SK-MEL-5 (cell line): ENCODE results near the gene MED29. TPM values are rescaled to one million over a fixed set of nuclear protein-coding genes. Genes with fewer than 3 reads are reported as not detected.

Experiments used
- DNase-seq: peaks from one replicate; pipeline ENCODE4 v3.0.0-alpha.2; 2016; ENCODE audit warnings: low read depth, low spot score
- in situ Hi-C: cut with HindIII; loops from 2 replicates; pipeline ENCODE4 v1.10.0; 2016; ENCODE audit warnings: low sequenced_read_pairs, high pct_unique_total_duplicates, low pct_unique_long_range_greater_than_20kb
- total RNA-seq: library from RNA; depleted of rRNA; stranded (reverse); fragments of >200 nt; shearing (Covaris generic); gene quantifications from 2 replicates; pipeline ENCODE4 v1.2.3, GENCODE V29; 2014

The MED29 gene
- total RNA-seq, 1 experiment from 2014 or later = 23.2 TPM

DNA sequence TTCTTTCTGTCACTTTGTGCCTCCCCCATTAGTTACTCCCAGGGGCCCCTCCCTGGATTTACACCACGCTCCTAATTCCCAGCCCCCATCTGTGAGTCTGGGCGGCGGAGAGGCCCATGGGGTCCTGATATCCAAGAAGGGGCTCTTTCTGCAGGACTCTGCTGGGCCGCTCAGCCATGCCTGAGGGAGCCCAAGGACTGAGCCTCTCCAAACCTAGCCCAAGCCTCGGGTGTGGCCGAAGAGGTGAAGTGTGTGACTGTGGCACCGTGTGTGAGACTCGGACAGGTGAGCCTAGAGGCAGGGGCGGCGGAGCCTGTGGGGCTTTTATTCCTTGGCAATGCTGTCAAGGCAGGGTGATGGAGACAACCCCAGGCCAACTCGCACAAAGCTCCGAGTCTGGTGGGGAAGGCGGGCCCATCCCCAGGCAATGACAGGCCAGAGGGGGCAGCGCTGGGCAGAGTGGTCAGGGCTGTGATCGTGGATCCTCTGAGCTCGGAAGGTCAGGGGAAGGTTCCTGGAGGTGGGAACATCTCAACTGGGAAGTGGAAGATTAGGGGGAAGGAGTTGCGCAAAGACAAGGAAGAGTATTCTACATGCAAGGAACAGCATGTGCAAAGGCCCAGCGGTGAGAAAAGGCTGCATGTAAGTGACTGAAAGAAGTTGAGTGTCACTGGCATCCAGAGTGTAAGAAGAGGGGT is 22.9 kb downstream of the MED29 start:
- DNase-seq = no peak
- in situ Hi-C loops = no loop called here

DNA sequence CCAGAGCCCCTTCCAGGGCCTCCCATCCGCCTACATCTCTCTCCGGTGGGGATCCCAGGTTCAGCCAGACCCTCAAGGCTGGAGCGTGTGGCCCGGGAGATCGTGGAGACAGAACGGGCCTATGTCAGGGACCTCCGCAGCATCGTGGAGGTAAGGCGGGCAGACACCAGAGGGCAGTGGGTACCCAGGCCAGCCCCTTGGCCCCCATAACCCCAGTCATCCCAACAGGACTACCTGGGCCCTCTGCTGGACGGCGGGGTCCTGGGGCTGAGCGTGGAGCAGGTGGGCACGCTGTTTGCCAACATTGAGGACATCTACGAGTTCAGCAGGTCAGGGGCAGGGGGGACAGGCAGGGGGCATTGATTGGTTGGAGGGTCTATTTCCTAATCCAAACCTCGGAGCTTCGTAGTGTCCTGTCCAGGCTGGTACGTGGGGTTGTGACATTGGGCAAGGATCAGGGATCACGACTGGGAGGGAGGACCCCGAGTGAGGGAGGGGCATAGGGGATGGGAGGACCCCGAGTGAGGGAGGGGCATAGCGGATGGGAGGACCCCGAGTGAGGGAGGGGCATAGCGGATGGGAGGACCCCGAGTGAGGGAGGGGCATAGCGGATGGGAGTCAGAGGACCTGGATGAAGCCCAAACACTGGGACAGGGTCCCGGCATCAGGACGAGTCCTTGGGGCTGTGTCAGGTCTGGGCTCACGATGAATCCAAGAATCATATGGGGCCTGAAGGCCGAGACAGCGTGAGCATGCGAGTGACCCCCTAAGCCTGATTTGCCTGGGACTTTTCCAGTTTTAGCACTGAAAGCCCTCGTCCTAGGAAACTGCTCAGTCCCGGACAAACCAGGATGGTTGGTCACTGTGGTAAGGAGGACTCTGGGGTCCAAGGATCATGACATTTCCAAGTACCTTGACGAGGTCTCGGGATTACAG is 24.2 kb downstream of the MED29 start:
- no peak for DNase-seq
- in situ Hi-C loops = no loop called here

DNA sequence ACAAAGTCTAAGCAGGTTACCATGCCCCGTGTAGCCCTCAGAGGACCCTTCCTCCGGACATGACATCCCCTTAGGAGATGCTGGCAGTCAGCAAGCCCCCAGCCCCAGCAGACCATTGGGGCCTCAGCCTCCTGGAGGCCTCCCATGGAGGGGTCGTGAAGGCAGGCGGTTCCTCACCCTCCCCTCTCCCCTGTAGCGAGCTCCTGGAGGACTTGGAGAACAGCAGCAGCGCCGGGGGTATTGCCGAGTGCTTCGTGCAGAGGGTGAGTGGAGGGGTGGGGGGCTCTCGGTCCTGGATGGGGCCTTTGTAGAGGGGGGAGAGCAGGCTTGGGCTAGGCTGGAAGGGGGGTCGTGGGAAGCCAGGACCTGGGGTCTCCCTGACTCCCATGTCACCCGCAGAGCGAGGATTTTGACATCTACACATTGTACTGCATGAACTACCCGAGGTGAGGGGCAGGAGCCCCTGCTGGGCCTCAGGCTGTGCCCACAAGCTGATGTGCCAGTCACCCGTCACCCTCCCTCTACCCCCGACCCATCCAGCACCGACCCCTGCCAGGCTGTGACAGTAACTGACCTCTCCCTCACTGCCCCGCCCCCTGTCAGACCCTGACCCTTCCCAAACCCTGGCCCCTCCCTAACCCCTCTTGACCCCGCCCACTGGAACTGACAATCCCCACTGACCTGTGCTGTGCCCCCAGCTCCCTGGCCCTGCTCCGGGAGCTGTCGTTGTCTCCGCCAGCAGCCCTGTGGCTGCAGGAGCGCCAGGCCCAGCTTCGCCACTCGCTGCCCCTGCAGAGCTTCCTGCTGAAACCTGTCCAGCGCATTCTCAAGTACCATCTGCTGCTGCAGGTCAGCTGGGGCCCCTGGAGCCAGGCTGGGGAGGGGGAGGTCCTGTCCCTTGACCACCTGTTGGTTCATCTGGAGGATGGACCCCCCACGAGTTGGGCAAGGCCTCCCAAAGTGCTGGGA is 25.3 kb downstream of the MED29 start:
- in situ Hi-C loops = no loop called here
- DNase-seq = no peak

DNA sequence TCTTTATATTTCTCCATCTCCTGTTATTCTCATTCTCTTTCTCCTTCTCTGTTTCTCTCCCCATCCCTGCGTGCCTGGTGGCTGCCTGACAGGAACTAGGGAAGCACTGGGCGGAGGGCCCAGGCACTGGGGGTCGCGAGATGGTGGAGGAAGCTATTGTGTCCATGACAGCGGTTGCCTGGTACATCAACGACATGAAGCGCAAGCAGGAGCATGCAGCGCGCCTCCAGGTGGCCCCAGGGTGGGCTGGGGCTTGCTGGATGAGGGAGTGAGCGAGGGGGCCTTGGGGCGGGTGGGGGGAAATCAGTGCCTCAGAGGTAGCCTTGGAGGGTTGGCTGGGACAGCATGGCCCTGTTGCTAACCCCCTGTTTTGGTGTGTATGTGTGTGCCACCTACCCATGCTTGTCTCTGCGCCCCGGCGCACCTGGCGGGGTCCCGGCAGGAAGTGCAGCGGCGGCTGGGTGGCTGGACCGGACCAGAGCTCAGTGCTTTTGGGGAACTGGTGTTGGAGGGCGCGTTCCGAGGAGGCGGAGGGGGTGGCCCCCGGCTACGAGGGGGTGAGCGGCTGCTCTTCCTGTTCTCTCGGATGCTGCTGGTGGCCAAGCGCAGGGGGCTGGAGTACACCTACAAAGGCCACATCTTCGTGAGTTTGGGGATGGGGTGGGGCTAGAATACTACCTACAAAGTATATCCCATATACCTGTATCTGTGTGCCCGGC is 26.4 kb downstream of the MED29 start:
- no peak for DNase-seq
- in situ Hi-C loops = no loop called here

DNA sequence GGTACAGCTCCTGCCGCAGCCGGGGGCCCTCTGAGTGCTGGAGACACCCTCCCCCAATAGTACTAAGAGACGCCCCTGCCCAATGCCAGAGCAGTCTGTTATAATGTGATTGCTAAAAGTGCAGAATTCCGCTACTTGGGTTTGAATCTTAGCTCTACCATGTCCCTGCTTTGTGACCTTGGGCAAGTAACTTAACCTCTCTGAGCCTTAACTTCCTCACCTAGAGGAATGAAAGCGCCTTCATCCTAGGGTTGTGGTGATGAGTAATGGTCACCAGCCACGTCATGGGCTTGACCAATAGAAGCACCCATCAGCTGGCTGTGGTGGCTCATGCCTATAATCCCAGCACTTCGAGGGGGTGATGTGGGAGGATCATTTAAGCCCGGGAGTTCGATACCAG is 27.8 kb downstream of the MED29 start:
- in situ Hi-C loops = no loop called here
- DNase-seq = no peak

DNA sequence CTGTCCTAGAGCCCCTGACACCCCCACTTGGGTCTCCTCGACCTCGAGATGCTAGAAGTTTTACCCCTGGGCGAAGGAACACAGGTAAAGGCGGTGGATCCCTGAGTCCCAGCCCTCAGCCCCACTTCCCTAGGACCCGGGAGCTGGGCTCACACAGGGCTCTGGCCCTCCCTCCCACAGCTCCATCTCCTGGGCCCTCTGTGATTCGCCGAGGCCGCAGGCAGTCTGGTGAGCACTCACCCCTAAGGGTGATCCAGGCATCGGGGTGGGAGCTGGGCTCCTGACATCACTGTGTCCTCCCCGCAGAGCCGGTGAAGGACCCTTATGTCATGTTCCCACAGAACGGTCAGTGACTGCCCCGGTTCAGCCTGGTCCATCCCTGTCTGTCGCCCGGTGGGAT is 29.6 kb downstream of the MED29 start:
- no peak for DNase-seq
- in situ Hi-C loops = no loop called here

DNA sequence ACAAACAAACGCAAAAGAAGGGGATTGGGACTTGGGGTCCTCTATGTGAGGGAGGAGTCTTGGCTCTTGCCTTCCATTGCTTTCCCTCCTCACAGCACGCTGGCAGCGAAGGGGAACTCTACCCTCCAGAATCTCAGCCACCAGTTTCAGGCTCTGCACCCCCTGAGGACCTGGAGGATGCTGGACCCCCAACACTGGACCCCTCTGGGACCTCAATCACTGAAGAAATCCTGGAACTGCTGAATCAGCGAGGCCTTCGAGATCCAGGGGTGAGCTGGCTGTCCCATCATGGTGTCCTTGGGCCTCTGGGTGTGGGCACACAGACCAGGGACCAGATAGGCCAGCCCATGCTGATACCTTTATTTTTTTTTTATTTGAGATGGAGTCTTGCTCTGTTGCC is 30.8 kb downstream of the MED29 start:
- in situ Hi-C loops = no loop called here
- no peak for DNase-seq

DNA sequence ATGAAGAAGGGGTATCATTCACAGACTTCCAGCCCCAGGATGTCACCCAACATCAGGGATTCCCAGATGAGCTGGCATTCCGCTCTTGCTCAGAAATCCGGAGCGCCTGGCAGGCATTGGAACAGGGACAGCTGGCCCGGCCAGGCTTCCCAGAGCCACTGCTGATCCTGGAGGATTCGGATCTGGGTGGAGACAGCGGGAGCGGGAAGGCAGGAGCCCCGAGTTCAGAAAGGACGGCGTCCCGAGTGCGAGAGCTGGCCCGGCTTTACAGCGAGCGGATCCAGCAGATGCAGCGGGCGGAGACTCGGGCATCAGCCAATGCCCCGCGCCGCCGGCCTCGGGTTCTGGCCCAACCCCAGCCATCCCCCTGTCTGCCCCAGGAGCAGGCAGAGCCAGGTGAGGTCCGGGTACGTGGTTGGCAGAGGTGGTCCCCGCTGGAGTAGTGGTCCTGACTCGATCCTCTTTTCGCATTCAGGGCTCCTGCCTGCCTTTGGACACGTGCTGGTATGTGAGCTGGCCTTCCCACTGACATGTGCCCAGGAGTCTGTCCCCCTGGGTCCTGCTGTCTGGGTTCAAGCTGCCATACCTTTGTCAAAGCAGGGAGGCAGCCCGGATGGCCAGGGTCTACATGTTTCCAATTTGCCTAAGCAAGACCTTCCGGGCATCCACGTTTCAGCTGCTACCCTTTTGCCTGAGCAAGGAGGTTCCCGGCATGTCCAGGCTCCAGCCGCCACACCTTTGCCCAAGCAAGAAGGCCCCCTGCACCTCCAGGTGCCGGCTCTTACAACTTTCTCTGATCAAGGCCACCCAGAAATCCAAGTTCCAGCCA is 32.3 kb downstream of the MED29 start:
- DNase-seq = no peak
- in situ Hi-C loops = no loop called here

DNA sequence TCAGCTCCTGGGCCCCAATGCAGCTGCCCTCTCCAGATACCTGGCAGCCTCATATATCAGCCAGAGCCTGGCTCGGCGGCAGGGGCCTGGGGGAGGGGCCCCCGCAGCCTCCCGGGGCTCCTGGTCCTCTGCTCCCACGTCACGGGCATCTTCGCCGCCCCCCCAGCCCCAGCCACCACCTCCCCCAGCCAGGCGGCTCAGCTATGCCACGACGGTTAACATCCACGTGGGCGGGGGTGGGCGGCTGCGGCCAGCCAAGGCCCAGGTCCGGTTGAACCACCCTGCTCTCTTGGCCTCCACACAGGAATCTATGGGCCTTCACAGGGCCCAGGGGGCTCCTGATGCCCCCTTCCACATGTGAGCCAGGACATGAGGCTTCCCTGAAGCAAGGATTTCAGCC is 33.8 kb downstream of the MED29 start:
- DNase-seq = no peak
- in situ Hi-C loops = no loop called here

DNA sequence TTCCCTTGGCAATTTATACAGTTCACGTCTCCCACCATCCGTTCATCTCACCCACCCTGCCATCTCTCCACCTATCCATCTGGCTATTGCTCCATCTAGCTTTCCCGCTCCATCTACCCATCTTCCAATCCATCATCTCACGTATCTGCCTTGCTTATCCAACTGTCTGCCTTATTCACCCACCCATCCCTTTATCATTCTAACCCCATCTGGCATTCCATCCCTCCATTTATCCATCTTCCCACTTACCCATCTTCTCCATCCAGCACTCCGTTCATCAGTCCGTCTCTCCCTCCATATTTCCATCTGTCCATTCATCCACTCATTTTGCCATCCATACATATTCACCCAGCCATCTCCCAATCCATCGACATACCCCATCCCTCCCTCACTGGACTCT is 34.6 kb downstream of the MED29 start:
- no peak for DNase-seq
- in situ Hi-C loops = no loop called here

DNA sequence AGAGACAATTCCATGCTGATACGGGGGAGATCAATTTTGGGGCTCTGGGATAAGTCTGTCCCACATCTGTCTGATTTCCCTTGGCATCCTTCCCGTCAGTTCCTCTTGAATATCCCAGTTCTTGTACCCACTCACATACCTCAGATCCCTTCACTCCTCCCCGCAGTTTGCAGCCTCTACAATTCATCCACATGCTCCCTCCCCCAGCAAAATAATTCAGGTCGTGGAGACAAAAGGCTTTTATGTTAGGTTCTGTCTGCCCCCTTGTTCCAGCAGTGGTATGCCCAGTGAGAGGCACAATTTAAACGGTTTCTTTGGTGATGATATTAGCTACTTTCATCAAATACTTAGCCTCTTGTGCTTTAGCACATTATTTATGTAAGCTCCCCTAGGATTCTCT is 35.0 kb downstream of the MED29 start:
- DNase-seq = peak; percentile 79
- in situ Hi-C loops = no loop called here

DNA sequence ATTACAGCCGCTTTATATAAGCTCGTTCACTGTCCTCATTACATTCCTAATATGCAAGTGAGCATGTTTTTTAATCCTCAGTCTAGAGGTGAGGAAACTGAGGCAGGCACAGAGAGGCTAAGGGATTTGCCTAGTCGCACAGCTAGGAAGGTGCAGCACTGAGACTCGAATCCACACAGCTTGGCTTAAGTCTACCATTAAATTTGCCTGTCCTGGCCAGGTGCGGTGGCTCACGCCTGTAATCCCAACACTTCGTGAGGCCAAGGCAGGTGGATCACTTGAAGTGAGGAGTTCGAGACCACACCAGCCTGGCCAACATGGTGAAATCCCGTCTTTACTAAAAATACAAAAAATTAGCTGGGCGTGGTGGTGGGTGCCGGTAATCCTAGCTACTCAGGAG is 36.5 kb downstream of the MED29 start:
- DNase-seq = no peak
- in situ Hi-C loops = no loop called here

DNA sequence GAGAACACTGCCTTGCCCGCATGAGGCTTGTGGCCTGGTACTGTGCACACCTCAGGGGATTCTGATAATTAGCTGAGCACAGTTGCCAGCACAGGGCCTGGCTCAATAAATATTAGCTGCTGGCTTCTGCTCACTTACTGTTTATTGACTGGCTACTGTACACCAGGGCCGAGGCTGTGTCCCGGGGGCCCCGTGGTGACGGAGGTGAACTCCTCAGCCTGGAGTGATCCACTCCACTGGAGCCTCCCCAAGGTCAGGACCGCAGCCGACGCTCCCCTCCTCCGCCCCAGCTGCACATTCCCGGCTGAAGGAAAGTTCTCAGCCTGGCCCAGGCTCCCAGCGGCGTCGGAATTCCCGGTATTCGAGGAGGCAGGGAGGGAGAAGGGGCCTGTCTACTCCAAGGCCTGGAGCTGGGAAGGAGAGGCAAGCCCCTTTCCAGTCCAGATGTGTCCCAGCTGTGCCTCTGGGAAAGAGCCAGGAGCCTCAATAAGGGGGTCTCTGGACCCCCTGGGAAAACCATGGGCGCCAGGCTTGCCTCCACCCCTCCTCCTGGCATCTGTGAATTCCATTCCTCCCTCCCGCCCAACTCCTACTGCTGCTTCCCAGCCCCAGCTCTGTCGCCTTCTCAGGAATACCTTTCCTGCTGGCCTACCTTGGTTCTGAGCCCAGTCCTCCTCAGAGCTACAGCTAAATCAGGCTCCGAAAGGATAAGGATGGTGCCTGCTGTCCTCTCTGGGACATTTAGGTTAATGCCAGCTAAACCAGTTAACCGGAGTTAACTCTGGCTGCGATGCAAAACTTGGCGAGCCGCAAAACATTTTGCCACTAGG is 37.3 kb downstream of the MED29 start:
- in situ Hi-C loops = no loop called here
- no peak for DNase-seq

DNA sequence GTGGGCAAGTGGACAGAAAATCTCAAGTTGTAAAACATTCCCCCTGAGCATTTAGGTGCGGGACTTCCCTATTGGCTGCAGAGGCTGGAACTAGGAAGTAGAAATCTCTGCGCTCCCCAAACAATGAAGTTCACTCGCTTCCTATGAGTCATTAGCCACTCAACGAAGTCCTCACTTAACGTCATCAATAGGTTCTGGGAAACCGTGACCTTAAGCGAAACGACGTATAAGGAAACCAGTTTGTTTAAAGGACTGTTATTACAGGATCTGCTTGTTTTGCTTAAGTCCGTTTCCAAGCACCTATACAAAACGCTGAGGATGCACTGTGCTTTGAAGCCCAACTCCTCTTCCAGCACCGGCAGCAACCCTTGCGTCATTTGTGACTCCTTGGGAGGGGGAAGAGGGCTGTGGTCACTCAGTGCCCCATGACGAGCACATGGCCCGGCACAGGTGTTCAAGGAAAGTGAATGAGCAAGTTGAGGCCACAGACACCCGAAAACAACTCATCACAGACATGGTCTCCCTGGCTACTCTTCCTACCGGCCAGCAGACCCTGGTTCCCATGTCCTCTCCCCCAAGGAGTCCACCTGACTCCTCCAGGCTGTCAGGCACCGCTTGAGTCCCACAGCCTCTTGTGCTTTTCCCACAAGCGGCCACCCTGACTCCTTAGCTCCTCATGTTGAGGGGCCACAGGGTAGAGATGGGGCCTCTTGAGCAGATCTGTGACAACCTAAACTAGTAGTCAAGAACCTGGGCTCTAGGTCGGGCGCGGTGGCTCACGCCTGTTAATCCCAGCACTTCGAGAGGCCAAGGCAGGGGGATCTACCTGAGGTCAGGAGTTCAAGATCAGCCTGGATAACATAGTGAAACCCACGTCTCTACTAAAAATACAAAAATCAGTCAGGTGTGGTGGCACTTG is 39.8 kb downstream of the MED29 start:
- in situ Hi-C loops = no loop called here

DNA sequence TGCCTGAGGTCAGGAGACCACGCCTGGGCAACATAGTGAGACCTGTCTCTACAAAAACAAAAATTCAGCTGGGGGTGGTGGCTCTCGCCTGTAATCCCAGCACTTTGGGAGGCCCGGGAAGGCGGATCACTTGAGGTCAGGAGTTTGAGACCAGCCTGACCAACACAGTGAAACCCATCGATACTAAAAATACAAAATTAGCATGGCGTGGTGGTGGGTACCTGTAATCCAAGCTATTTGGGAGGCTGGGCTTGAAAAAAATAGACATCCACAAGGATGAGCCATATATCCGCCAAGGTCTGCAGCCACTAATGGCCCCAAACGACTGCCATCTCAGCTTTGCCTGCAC is 41.5 kb downstream of the MED29 start:
- DNase-seq = no peak
- in situ Hi-C loops = no loop called here

More for the DNA sequence above, 39.8 kb downstream of the MED29 start:
- DNase-seq = peak; percentile 99
